ENCODE results near the gene AKAP7. TPM values are rescaled to one million over a fixed set of nuclear protein-coding genes. Genes with fewer than 3 reads are reported as not detected.
A peak's percentile ranks its signal among the peaks of the same experiment; 100 is the strongest.
"Not testable (repeated sequence)": the region's sequence is repeated elsewhere in the genome, so short reads cannot be mapped to it uniquely, and the experiment has no call there.

AKAP7 gene
- total RNA-seq, 1 experiment from 2014 or later, result 3.9 TPM

DNA sequence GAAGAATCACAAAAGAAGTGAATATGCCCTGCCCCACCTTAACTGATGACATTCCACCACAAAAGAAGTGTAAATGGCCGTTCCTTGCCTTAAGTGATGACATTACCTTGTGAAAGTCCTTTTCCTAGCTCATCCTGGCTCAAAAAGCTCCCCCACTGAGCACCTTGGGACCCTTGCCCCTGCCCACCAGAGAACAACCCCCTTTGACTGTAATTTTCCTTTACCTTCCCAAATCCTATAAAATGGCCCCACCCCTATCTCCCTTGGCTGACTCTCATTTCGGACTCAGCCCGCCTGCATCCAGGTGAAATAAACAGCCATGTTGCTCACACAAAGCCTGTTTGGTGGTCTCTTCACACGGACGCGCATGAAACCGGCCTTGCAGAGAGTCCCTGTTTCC, 165.6 kb downstream of the AKAP7 start:
- H3K27me3 ChIP-seq (ENCODE audit: control insufficient read depth, insufficient read depth, low read length); DNase-seq; H3K4me3 ChIP-seq (ENCODE audit: insufficient read depth, low read depth, low read length); H3K36me3 ChIP-seq (replicated peaks; ENCODE audit: control insufficient read depth, insufficient read depth, low read length): not testable (repeated sequence)

DNA sequence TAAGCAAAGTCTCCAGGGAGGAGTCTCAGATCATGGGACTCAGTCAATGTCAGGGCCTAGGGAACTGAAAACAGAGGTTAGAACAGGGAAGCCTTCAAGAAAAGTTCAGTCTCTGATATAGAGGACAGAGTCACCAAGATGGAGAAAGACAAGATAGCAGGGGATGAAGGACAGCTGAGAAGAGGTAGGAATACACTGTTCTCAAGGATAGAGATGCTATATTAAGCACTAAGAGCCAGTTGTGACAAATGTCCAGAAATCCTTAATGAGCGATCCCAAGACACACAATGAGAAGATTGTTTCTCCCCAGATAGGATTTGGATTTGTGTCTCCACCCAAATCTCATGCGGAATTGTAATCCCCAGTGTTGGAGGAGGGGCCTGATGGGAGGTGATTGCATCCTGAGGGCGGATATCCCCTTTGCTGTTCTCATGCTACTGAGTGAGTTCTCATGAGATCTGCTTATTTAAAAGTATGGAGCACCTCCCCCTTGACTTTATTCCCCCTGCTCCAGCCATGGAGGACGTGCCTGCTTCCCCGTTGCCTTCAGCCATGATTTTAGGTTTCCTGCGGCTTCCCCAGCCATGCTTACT, 168.2 kb downstream of the AKAP7 start:
- no peak for DNase-seq
- H3K27me3 ChIP-seq (ENCODE audit: control insufficient read depth, insufficient read depth, low read length), result no peaks in the 10 kb centered on the region
- H3K4me3 ChIP-seq (ENCODE audit: insufficient read depth, low read depth, low read length), result no peak overlapping the region
- peaks cover 1% of the 10 kb centered on the region for H3K36me3 ChIP-seq (replicated peaks; ENCODE audit: control insufficient read depth, insufficient read depth, low read length)

DNA sequence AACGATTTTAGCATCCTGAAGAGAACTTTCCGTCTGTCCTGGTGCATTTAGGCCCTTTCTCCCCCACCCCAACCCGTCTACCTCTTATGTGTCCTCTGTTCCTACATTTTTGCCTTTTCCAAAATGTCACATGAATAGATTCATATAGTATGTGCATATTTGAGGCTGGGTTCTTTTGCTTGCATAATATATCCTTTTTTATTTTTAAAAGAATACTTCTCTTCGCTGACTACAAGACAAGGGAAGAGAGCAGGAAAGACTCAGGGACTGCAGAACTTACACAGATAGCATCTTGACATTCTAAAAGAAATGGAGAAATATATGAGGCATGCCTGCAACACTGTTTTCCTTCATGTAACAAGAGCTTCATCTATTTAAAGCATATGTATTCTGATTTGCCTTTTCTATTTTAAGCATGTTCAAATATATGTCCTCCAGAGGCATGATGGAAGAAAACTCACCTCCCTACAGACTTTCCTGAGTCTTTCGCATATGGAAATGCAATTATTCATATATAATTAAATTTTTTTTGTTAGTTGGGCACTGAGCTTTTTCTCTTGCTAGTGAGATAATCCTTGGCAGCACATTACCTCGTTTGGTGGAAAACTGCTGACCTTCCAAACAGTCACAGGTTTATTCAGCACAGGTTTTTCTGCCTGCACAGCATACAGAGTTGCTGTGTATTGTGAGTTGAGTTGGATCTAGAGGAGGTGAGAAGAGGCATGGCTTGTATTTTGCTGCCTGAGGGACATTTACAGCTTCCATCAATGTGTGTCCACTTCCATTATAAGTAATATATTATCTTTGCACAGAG, 170.0 kb downstream of the AKAP7 start:
- Histone ChIP-seq H3K36me3 (replicated peaks; ENCODE audit: control insufficient read depth, insufficient read depth, low read length) (peaks cover 3% of the 10 kb centered on the region), H3K27me3 (ENCODE audit: control insufficient read depth, insufficient read depth, low read length) (no peaks in the 10 kb centered on the region), H3K4me3 (ENCODE audit: insufficient read depth, low read depth, low read length) (no peak overlapping the region; the same call in 1 of the 2 replicates)
- DNase-seq, result no peak

DNA sequence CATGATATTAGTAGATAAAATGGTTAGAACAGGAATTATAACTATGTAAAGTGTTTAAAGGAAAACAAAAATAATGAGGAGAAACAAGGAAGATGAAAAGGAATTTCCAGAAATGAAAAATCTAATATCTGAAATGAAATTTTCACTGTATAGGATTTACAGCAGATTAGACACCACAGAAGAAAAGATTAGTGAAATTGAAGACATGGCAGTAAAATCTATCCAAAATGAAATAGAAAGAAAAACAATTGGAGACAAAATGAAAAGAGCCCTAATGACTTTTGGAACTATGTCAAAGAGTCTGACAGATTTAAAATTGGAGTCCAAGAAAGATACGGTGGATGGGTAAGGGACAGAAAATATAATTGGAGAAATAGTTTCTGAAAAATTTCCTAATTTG, 174.2 kb downstream of the AKAP7 start:
- peaks cover 3% of the 10 kb centered on the region for H3K36me3 ChIP-seq (replicated peaks; ENCODE audit: control insufficient read depth, insufficient read depth, low read length)
- H3K4me3 ChIP-seq (ENCODE audit: insufficient read depth, low read depth, low read length), result no peak overlapping the region
- no peak for DNase-seq
- no peaks in the 10 kb centered on the region for H3K27me3 ChIP-seq (ENCODE audit: control insufficient read depth, insufficient read depth, low read length)

DNA sequence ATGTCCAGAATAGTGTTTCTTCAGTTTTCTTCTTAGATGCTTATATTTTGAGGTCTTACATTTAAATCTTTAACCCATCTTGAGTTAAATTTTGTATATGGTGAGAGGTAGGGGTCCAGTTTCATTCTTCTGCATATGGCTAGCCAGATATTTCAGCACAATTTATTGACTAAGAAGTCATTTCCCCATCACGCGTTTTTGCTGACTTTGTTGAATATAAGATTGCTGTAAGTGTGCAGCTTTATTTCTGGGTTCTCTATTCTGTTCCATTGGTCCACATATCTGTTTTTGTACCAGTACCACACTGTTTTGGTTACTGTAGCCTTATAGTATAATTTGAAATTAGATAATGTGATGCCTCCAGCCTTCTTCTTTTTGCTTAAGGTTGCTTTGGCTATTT, 179.6 kb downstream of the AKAP7 start:
- H3K36me3 ChIP-seq (replicated peaks; ENCODE audit: control insufficient read depth, insufficient read depth, low read length), result no peaks in the 10 kb centered on the region
- no peak for DNase-seq
- H3K4me3 ChIP-seq (ENCODE audit: insufficient read depth, low read depth, low read length), result no peak overlapping the region
- no peaks in the 10 kb centered on the region for H3K27me3 ChIP-seq (ENCODE audit: control insufficient read depth, insufficient read depth, low read length)

DNA sequence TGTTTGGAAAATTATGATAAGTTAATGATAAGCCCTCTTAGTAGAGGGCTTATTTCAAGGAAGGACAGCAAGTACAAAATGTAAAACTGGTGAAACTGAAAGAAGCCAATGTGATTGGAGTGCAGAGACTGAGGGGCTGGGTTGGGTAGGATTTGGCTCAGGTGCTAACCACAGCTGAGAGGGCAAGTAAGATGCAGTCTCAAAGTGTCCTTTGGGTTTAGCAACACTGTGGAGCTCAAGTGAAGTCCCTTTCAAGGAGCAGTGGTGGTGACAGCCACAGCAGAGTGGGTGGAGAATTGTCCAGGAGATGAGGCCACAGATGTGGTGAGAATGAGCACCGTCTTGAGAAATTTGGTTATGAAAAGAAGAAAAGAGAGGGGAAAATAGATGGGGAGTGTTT, 181.4 kb downstream of the AKAP7 start:
- H3K4me3 ChIP-seq (ENCODE audit: insufficient read depth, low read depth, low read length), result no peak overlapping the region
- H3K27me3 ChIP-seq (ENCODE audit: control insufficient read depth, insufficient read depth, low read length), result no peaks in the 10 kb centered on the region
- H3K36me3 ChIP-seq (replicated peaks; ENCODE audit: control insufficient read depth, insufficient read depth, low read length), result no peaks in the 10 kb centered on the region
- no peak for DNase-seq

DNA sequence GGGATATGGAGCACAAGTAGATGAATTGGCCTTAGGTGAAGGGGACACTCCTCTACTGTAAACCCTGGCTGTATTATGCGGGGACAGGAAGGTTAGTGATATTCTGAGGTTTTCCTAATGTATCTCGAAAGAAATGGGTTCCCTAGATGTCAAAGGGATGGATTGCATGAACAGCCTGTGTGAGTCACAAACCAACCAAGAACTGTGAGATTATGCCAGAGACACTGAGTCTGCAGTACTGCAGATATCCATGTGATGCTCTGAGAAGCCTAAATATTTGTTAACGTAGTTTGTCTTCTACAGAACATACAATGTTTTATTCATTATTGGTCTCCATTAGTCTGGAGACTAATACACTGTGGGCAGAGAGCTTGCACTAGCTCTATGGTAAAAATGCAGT, 182.2 kb downstream of the AKAP7 start:
- no peak overlapping the region for H3K4me3 ChIP-seq (ENCODE audit: insufficient read depth, low read depth, low read length)
- H3K36me3 ChIP-seq (replicated peaks; ENCODE audit: control insufficient read depth, insufficient read depth, low read length), result no peaks in the 10 kb centered on the region
- DNase-seq, result no peak
- no peaks in the 10 kb centered on the region for H3K27me3 ChIP-seq (ENCODE audit: control insufficient read depth, insufficient read depth, low read length)

DNA sequence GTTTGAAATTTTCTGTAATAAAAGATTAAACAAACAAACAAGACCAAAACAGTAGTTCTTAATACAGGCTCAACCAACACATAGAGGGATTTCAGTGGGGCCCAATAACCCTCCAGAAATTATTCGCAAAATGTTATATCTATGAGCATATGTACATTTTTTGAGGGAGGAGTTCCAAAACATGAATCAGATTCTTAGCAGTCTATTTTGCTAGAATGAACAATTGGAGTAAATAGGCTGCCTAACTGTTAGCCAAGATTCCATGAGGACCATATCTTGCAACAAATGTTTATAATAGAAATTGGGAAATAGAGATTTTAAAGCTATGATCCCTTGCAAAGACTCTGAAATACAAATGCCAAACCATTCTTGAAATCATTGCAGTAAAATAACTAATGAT, 186.3 kb downstream of the AKAP7 start:
- no peaks in the 10 kb centered on the region; the same call in 1 of the 2 replicates for H3K36me3 ChIP-seq (replicated peaks; ENCODE audit: control insufficient read depth, insufficient read depth, low read length)
- no peak for DNase-seq
- no peaks in the 10 kb centered on the region for H3K27me3 ChIP-seq (ENCODE audit: control insufficient read depth, insufficient read depth, low read length)
- no peak overlapping the region for H3K4me3 ChIP-seq (ENCODE audit: insufficient read depth, low read depth, low read length)

DNA sequence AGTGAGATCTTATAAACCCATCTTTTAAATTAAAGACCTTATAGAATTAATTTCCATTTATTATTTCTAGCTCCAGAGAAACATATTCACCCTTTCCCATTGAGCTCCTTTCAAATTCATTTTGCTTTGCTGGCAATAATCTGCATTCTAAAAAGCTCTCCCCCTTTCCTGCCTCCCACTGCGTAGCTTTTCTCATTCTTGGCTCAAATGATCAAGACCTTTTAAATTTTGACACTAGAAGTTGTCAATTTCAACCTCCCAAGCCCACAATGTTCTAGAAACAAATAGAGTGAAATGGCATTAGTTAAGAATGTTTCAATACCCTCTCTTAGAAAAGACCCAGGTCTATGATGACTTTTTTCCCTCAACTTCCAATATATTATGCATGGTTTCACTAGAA, 186.9 kb downstream of the AKAP7 start:
- H3K36me3 ChIP-seq (replicated peaks; ENCODE audit: control insufficient read depth, insufficient read depth, low read length), result no peaks in the 10 kb centered on the region; the same call in 1 of the 2 replicates
- DNase-seq, result peak; percentile 19
- H3K4me3 ChIP-seq (ENCODE audit: insufficient read depth, low read depth, low read length), result no peak overlapping the region
- no peaks in the 10 kb centered on the region for H3K27me3 ChIP-seq (ENCODE audit: control insufficient read depth, insufficient read depth, low read length)

DNA sequence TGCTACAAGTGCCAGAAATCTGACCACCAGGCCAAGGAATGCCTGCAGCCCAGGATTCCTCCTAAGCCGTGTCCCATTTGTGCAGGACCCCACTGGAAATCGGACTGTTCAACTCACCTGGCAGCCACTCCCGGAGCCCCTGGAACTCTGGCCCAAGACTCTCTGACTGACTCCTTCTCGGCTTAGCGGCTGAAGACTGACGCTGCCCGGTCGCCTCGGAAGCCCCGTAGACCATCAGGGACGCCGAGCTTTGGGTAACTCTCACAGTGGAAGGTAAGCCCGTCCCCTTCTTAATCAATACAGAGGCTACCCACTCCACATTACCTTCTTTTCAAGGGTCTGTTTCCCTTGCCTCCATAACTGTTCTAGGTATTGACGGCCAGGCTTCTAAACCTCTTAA, 190.4 kb downstream of the AKAP7 start:
- H3K4me3 ChIP-seq (ENCODE audit: insufficient read depth, low read depth, low read length), result peak overlapping the region; percentile 33; the same call in 1 of the 2 replicates
- not testable (repeated sequence) for H3K27me3 ChIP-seq (ENCODE audit: control insufficient read depth, insufficient read depth, low read length); H3K36me3 ChIP-seq (replicated peaks; ENCODE audit: control insufficient read depth, insufficient read depth, low read length); DNase-seq

DNA sequence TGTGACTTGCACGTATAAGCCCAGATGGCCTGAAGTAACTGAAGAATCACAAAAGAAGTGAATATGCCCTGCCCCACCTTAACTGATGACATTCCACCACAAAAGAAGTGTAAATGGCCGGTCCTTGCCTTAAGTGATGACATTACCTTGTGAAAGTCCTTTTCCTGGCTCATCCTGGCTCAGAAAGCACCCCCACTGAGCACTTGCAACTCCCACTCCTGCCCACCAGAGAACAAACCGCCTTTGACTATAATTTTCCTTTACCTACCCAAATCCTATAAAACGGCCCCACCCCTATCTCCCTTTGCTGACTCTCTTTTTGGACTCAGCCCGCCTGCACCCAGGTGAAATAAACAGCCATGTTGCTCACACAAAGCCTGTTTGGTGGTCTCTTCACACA, 193.5 kb downstream of the AKAP7 start:
- not testable (repeated sequence) for H3K36me3 ChIP-seq (replicated peaks; ENCODE audit: control insufficient read depth, insufficient read depth, low read length); DNase-seq; H3K27me3 ChIP-seq (ENCODE audit: control insufficient read depth, insufficient read depth, low read length)
- peak overlapping the region; percentile 12; the same call in 1 of the 2 replicates for H3K4me3 ChIP-seq (ENCODE audit: insufficient read depth, low read depth, low read length)

DNA sequence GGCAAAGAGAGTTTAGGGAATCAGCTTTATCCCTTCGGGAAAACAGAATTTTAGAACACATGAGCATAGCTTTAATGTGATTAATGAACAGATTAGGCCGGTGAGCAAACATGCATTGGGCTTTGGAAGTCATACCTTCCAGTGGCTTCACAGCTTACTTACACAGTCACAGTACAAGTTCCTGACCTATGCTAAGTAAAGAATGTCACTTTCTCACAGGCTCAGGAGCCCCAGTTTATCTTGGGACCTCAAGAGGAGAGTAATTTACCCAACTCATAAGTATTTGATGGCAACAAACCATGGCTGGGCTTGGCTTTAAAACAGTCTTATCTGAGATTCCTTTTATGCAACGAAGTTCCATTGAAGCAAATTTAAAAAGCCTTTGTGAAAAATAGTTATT, 195.9 kb downstream of the AKAP7 start:
- H3K4me3 ChIP-seq (ENCODE audit: insufficient read depth, low read depth, low read length), result no peak overlapping the region
- no peak for DNase-seq
- no peaks in the 10 kb centered on the region for H3K27me3 ChIP-seq (ENCODE audit: control insufficient read depth, insufficient read depth, low read length)
- peaks cover 2% of the 10 kb centered on the region for H3K36me3 ChIP-seq (replicated peaks; ENCODE audit: control insufficient read depth, insufficient read depth, low read length)

DNA sequence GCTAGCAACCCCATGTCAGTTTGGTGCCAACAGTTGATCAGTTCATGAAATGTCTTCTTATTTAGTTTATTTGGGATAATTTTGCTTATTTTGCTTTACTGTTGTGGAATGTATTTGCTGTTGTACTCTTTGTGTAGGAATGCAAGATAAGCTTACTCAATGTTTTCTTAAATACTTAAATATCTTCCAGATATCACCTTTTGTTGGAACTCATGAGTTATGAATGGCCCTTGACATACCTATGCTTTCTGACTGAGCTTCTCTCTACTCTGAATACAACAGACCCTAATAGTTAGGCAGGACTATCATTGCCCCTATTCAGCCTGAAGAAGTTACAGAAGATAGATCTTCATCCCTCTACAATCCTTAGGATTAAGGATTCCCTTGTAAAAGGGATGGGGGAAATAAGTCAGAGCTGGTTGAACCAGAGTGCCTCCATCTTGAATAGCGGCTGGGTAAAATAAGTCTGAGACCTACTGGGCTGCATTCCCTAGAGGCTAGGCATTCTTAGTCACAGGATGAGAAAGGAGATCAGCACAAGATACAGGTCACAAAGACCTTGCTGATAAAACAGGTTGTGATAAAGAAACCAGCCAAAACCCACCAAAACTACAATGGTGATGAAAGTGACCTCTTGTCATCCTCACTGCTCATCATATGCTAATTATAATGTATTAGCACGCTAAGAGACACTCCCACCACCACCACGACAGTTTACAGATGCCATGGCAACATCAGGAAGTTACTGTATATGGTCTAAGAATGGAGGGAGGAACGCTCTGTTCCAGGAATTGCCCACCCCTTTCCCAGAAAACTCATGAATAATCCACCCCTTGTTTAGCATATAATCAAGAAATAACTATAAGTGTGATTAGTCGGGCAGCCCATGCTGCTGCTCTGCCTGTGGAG, 196.9 kb downstream of the AKAP7 start:
- peaks cover 2% of the 10 kb centered on the region for H3K36me3 ChIP-seq (replicated peaks; ENCODE audit: control insufficient read depth, insufficient read depth, low read length)
- H3K4me3 ChIP-seq (ENCODE audit: insufficient read depth, low read depth, low read length), result no peak overlapping the region
- no peak for DNase-seq
- H3K27me3 ChIP-seq (ENCODE audit: control insufficient read depth, insufficient read depth, low read length), result no peaks in the 10 kb centered on the region
